Activated T-helper 2 cell treated with anti-CD3 and anti-CD28 coated beads, Interferon-gamma antibody, Interleukin-2, Interleukin-4, amounts not matched to agents 10 μg/mL and 5 μg/mL and 100 μg/mL, durations not matched to agents 14 hours and 24 hours and 36 hours (primary cell): ENCODE measurements around the gene COL18A1. TPM values are rescaled to one million over a fixed set of nuclear protein-coding genes. Genes with fewer than 3 reads are reported as not detected.
"Not testable (repeated sequence)": the region's sequence is repeated elsewhere in the genome, so short reads cannot be mapped to it uniquely, and the experiment has no call there.

Experiments
- DNase-seq: peaks from one replicate; pipeline ENCODE4 v3.0.0; 2021; ENCODE audit warnings: low spot score
- H3K27ac Mint-ChIP-seq: one replicate; pipeline ENCODE4 v1.8.0; 2021; ENCODE audit warnings: mixed read lengths
- H3K27me3 Mint-ChIP-seq: one replicate; pipeline ENCODE4 v1.8.0; 2021; ENCODE audit warnings: low read depth, mixed read lengths
- H3K36me3 Mint-ChIP-seq: one replicate; pipeline ENCODE4 v1.8.0; 2021; ENCODE audit warnings: low read depth, mixed read lengths
- H3K4me1 Mint-ChIP-seq: one replicate; pipeline ENCODE4 v1.8.0; 2021; ENCODE audit warnings: low read depth, mixed read lengths
- H3K4me3 Mint-ChIP-seq: one replicate; pipeline ENCODE4 v1.8.0; 2021; ENCODE audit warnings: low read depth, mild to moderate bottlenecking, moderate library complexity, mixed read lengths
- H3K9me3 Mint-ChIP-seq: one replicate; pipeline ENCODE4 v1.8.0; 2021; ENCODE audit warnings: mixed read lengths
- intact Hi-C: fragments of 100-400 bp; cut with micrococcal nuclease; formaldehyde crosslinking; loops from one replicate; pipeline ENCODE4 v1.15.1; 2023
- total RNA-seq: library from RNA; stranded (reverse); gene quantifications from 2 replicates; pipeline ENCODE4 v1.2.3, GENCODE V29; 2022

The COL18A1 gene
- total RNA-seq, 1 donor from 2014 or later: 3.4 TPM

DNA sequence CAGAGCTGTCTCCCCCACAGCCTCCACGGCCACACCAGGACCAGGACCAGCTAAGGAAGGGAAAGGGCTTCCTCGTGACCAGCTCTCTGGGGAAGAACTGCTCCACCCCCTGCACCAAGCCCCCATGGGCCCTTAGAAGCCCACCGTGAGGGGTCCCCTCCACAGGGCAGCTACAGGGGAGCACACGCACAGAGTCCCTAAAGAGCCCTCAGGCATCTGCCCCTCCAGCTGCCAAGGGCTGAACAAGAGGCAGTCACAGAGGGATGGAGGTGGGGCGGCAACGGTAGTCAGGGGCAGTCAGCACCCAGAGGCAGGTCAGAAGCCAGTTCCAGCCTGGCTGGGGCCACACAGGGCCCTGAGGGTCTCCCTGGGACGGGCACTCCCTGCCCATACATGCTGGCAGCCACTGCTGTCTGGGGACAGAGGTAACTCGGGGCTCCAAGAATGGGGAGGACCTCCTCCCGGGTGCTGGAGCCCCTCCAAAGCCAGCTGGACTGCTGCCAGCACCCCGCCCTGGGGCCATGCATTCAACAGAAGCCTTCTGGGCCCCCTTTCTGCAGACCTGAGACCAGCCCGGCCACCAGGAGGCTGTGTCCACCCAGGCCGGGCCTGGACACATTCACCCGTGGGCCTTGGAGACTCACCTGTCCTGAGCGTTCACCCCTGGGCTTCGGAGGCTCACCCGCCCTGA is 118.6 kb downstream of the COL18A1 start:
- peaks cover 41% of the 10 kb centered on the region for H3K9me3 Mint-ChIP-seq
- no peak overlapping the region for H3K27ac Mint-ChIP-seq
- peaks cover 2% of the 10 kb centered on the region for H3K4me1 Mint-ChIP-seq
- H3K4me3 Mint-ChIP-seq: no peak overlapping the region
- no peak for DNase-seq
- H3K36me3 Mint-ChIP-seq: peaks cover 71% of the 10 kb centered on the region
- intact Hi-C loops: no loop called here
- no peaks in the 10 kb centered on the region for H3K27me3 Mint-ChIP-seq

- peaks cover 29% of the 10 kb centered on the region for H3K9me3 Mint-ChIP-seq
Measured at GRCh38 chr21:45524756-45525152, 119.8 kb downstream of the COL18A1 start.

DNA sequence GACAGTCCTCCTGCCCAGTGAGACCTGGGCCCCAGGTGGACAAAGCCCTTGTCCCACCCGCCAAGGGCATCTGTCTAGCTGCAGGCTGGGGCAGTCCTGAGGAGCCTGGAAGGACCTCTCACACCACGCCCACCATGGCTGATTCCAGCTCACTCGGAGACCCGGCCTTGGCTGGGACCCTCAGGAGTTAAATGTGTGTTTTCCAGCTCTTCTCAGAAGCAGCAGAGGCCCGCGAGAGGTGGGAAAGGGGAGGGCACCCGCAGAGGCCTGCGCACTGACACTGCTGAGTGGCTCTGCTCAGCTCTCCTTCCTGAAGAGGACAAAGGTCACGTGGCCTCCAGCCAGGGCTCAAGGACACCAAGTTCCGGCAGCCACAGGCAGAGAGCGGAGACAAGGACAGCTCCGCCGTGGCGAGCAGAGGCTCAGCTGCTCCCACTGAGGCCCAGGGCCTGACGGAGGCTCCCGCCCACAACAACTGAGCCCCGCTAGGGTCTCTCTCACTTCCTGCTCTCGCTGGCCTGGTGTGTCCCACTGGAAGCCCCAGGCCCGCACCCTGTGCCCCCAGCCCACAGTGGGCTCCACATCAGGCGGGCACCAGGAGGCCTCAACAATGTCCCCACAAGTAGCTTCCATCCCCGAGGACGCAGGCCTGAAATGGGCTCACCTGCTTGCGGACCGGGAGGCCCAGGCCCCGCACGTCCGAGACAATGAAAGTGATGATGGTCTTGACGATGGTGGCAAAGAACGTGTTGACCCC is 120.4 kb downstream of the COL18A1 start:
- Mint-ChIP-seq H3K36me3 (peaks cover 57% of the 10 kb centered on the region), H3K4me1 (no peaks in the 10 kb centered on the region), H3K27ac (no peak overlapping the region), H3K9me3 (peaks cover 23% of the 10 kb centered on the region), H3K4me3 (no peak overlapping the region), H3K27me3 (no peaks in the 10 kb centered on the region)
- intact Hi-C loops: no loop called here
- DNase-seq: no peak

More at GRCh38 chr21:45524756-45525152, 119.8 kb downstream of the COL18A1 start:
- no peak overlapping the region for H3K27ac Mint-ChIP-seq
- H3K4me3 Mint-ChIP-seq: no peak overlapping the region
- intact Hi-C loops: no loop called here
- H3K27me3 Mint-ChIP-seq: no peaks in the 10 kb centered on the region
- no peak for DNase-seq
- H3K36me3 Mint-ChIP-seq: peaks cover 63% of the 10 kb centered on the region
- no peaks in the 10 kb centered on the region for H3K4me1 Mint-ChIP-seq

GRCh38 chr21:45525910-45526306 is 120.9 kb downstream of the COL18A1 start:
- Mint-ChIP-seq H3K9me3 (peaks cover 18% of the 10 kb centered on the region), H3K27me3 (no peaks in the 10 kb centered on the region), H3K27ac (no peak overlapping the region), H3K36me3 (peaks cover 51% of the 10 kb centered on the region), H3K4me1 (no peaks in the 10 kb centered on the region), H3K4me3 (no peak overlapping the region)
- no peak for DNase-seq
- intact Hi-C loops: no loop called here

DNA sequence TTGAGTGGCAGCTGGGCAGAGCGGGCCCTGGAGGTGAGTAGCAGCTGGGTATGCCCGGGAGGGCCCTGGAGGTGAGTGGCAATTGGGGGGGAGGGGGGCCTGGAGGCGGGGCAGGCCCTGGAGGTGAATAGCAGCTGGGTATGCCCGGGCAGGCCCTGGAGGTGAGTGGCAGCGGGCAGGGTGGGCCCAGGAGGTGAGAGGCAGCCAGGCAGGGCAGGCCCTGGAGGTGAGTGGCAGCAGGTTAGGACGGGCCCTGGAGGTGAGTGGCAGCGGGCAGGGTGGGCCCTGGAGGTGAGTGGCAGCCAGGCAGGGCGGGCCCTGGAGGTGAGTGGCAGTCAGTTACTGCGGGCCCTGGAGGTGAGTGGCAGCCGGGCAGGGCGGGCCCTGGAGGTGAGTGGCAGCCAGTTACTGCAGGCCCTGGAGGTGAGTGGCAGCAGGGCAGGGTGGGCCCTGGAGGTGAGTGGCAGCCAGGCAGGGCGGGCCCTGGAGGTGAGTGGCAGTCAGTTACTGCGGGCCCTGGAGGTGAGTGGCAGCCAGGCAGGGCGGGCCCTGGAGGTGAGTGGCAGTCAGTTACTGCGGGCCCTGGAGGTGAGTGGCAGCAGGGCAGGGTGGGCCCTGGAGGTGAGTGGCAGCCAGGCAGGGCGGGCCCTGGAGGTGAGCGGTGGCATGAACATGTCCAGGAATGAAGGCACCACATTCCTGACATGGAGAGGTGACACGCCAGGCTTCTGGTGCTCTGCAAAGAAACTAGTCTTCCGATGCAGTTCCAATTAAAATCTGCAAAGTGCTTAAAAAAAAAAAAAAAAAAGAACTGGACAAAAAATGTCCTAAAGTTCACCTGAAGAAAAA is 122.4 kb downstream of the COL18A1 start:
- H3K4me1 Mint-ChIP-seq, H3K27ac Mint-ChIP-seq, H3K27me3 Mint-ChIP-seq, H3K9me3 Mint-ChIP-seq, DNase-seq, H3K4me3 Mint-ChIP-seq, intact Hi-C loops: not testable (repeated sequence)
- peaks cover 40% of the 10 kb centered on the region for H3K36me3 Mint-ChIP-seq

DNA sequence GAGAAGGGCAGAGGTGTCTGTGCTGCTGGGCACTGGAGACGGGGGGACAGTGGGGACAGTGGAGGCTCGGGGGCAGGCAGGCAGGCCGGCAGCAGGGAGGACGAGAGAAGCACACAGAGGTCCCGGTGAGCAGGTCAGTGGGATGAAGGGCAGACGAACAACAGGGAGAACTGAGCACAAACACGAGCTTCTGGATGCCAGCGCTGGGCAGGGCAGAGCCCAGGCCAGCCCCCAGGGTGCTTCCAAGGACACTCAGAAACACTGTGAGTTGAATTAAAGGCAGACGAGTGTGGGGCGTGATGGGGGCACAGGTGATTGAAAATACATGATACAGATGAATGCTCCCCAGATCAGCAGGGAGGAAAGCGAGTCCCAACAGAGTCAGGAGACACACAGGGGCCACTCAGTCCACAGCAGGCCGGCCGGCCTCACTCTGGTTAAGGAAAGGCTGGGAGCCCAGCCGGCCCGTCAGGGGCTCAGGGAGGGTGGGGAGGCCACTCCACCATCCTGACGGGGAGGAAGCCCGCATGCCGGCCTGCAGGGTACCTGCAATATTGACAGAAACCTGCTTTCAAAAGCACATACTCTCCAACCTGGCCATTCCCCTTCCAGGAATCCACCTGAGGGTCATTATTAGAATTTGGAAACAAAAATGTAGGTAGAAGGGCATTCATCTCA is 123.2 kb downstream of the COL18A1 start:
- intact Hi-C loops: no loop called here
- no peak for DNase-seq
- Mint-ChIP-seq H3K36me3 (peaks cover 36% of the 10 kb centered on the region), H3K9me3 (no peaks in the 10 kb centered on the region), H3K4me3 (no peak overlapping the region), H3K27ac (no peak overlapping the region), H3K4me1 (peaks cover 6% of the 10 kb centered on the region), H3K27me3 (no peaks in the 10 kb centered on the region)

- Mint-ChIP-seq H3K4me3 (no peak overlapping the region), H3K27me3 (no peaks in the 10 kb centered on the region), H3K9me3 (no peaks in the 10 kb centered on the region), H3K36me3 (peaks cover 34% of the 10 kb centered on the region), H3K4me1 (peaks cover 6% of the 10 kb centered on the region), H3K27ac (no peak overlapping the region)
- no peak for DNase-seq
- intact Hi-C loops: no loop called here
Measured at GRCh38 chr21:45528981-45529784, 124.2 kb downstream of the COL18A1 start.

- Mint-ChIP-seq H3K4me1 (peaks cover 6% of the 10 kb centered on the region), H3K9me3 (no peaks in the 10 kb centered on the region), H3K27me3 (no peaks in the 10 kb centered on the region), H3K27ac (no peak overlapping the region), H3K36me3 (peaks cover 33% of the 10 kb centered on the region), H3K4me3 (no peak overlapping the region)
- no peak for DNase-seq
- intact Hi-C loops: no loop called here
Measured at GRCh38 chr21:45529785-45530422, 124.9 kb downstream of the COL18A1 start.

DNA sequence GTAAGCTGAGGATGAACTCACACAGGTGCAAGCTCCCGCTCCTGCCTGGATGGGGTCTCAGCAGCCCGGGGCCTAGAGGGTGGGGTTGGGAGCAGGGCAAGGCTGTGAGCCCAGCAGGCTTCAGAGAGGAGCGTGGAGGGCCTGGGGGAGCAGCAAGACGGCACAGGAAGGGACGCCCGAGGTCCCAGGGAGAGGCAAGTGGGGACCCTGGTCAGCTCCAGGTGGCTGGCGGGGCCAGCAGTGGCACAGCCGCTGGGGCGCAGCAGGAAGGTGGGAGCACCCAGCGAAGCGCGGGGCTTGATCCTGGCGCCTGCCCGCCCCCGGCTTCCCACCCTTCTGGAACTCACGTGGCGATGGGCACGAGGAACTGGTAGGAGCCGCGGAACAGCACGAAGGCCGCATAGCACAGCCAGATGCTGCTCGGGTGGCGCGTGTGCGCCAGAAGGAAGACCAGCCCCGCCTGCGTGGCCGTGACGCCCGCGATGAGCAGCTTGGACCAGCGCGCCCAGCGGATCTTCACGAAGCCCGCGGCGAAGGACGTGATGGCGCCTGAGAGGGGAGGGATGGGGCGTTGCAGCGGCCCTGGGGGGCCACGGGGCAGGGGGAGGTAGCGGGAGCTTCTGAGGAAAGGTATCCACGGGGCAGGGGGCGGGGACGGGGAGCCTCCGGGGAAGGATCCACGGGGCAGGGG is 125.6 kb downstream of the COL18A1 start:
- Mint-ChIP-seq H3K27me3 (no peaks in the 10 kb centered on the region), H3K9me3 (no peaks in the 10 kb centered on the region), H3K27ac (no peak overlapping the region), H3K4me1 (peaks cover 6% of the 10 kb centered on the region), H3K36me3 (peaks cover 34% of the 10 kb centered on the region), H3K4me3 (no peak overlapping the region)
- intact Hi-C loops: no loop called here
- DNase-seq: no peak

- H3K27me3 Mint-ChIP-seq, H3K4me3 Mint-ChIP-seq, H3K4me1 Mint-ChIP-seq, H3K27ac Mint-ChIP-seq, DNase-seq, H3K9me3 Mint-ChIP-seq, intact Hi-C loops: not testable (repeated sequence)
- H3K36me3 Mint-ChIP-seq: peaks cover 34% of the 10 kb centered on the region
Measured at GRCh38 chr21:45531114-45531392, 126.1 kb downstream of the COL18A1 start.

DNA sequence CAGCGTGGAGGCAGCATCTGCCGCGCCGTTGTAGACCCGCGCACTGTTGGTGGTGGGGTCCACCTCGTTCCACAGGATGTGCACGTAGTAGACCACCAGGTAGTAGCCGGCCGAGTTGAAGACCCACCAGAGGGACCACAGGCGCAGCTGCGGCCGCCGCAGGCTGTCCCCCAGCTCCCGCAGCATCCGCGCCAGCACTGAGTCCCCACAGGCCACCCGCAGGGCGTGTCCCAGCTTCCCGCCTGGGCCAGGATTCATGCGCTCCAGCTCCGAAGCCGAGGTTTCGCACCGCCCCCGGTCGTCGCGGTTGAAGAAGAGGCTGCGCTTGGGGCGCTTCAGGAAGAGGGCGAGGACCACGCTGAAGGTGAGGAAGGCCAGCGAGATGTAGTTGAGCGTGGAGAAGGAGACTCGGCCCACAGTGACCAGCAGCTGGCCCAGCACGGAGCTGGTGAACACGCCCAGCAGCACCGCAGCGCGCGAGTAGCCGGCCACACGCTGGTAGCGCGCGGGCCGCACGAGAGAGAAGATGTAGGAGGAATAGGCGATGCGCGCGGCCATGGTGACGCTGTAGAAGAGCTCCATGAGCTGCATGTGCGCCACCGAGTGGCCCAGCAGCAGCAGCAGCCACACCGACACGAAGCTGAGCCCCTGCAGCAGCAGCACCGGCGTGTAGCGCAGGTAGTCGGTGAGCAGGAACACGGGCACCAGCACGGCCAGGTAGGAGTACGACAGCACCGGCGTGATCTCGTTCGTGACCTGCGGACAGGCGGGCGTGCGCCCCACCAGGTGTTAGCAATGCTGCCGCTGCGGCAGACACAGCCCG is 126.6 kb downstream of the COL18A1 start:
- H3K4me1 Mint-ChIP-seq: peaks cover 6% of the 10 kb centered on the region
- H3K36me3 Mint-ChIP-seq: peaks cover 38% of the 10 kb centered on the region
- intact Hi-C loops: no loop called here
- H3K27me3 Mint-ChIP-seq: no peaks in the 10 kb centered on the region
- H3K4me3 Mint-ChIP-seq: no peak overlapping the region
- DNase-seq: no peak
- no peaks in the 10 kb centered on the region for H3K9me3 Mint-ChIP-seq
- no peak overlapping the region for H3K27ac Mint-ChIP-seq
